Measurements from ENCODE around the gene BLTP2.

BLTP2 gene

GRCh38 chr17:28598389-28598788 lies 46.6 kb downstream of the BLTP2 start:
- DNase-seq, result no peak

- DNase-seq, result no peak
Observed at GRCh38 chr17:28597606-28598383, 47.2 kb downstream of the BLTP2 start.
